Neural progenitor cell (in vitro differentiated cells): ENCODE data around the gene ELOVL3. TPM values are rescaled to one million over a fixed set of nuclear protein-coding genes. Genes with fewer than 3 reads are reported as not detected.

ENCODE experiments used
- DNase-seq: peaks from one replicate; pipeline ENCODE4 v3.0.0-alpha.2; 2016; ENCODE audit warnings: low spot score
- H2AFZ ChIP-seq: fragments of 200-600 bp; sonication (generic); replicated peaks from 2 replicates; pipeline ENCODE4 v1.6.1; 2016; ENCODE audit warnings: antibody characterized with exemption
- H3F3A ChIP-seq: fragments of 200-600 bp; sonication (generic); 2 replicates; pipeline ENCODE4 v1.6.1; 2016; ENCODE audit warnings: antibody characterized with exemption, low read depth
- H3K27ac ChIP-seq: fragments of 200-600 bp; sonication (generic); 2 replicates; pipeline ENCODE4 v1.5.1; 2016; ENCODE audit warnings: mild to moderate bottlenecking
- H3K27me3 ChIP-seq: fragments of 200-600 bp; sonication (generic); 2 replicates; pipeline ENCODE4 v1.6.1; 2016; ENCODE audit warnings: mild to moderate bottlenecking, moderate library complexity
- H3K36me3 ChIP-seq: fragments of 200-600 bp; sonication (generic); 2 replicates; pipeline ENCODE4 v1.5.1; 2016
- H3K4me1 ChIP-seq: fragments of 200-600 bp; sonication (generic); 2 replicates; pipeline ENCODE4 v1.6.1; 2016; ENCODE audit warnings: mixed run types
- H3K4me2 ChIP-seq: fragments of 200-600 bp; sonication (generic); 2 replicates; pipeline ENCODE4 v1.6.1; 2016
- H3K4me3 ChIP-seq: fragments of 200-600 bp; sonication (generic); 2 replicates; pipeline ENCODE4 v1.5.1; 2016
- H3K79me2 ChIP-seq: fragments of 200-600 bp; sonication (generic); 2 replicates; pipeline ENCODE4 v1.6.1; 2016; ENCODE audit warnings: low read depth
- H3K9ac ChIP-seq: fragments of 200-600 bp; sonication (generic); 2 replicates; pipeline ENCODE4 v1.6.1; 2016
- H3K9me3 ChIP-seq: fragments of 200-600 bp; sonication (generic); 2 replicates; pipeline ENCODE4 v1.5.1; 2016; ENCODE audit warnings: low read depth
- H4K20me1 ChIP-seq: fragments of 200-600 bp; sonication (generic); 2 replicates; pipeline ENCODE4 v1.6.1; 2016; ENCODE audit warnings: low read depth
- H3K27ac Mint-ChIP-seq: 3 replicates; pipeline ENCODE4 v1.8.0; 2021; ENCODE audit warnings: mixed read lengths
- H3K27me3 Mint-ChIP-seq: 2 replicates; pipeline ENCODE4 v1.8.0; 2022; ENCODE audit warnings: low read depth, mild to moderate bottlenecking, inconsistent platforms, moderate library complexity, mixed read lengths; ENCODE audit not compliant: insufficient read depth
- H3K36me3 Mint-ChIP-seq: 3 replicates; pipeline ENCODE4 v1.8.0; 2021; ENCODE audit warnings: mixed read lengths
- H3K4me1 Mint-ChIP-seq: 3 replicates; pipeline ENCODE4 v1.8.0; 2021; ENCODE audit warnings: mixed read lengths
- H3K4me3 Mint-ChIP-seq: 3 replicates; pipeline ENCODE4 v1.8.0; 2021; ENCODE audit warnings: mild to moderate bottlenecking, moderate library complexity, mixed read lengths
- H3K9me3 Mint-ChIP-seq: 3 replicates; pipeline ENCODE4 v1.8.0; 2020; ENCODE audit warnings: mixed read lengths
- CTCF ChIP-seq: fragments of 200-600 bp; sonication (generic); IDR thresholded peaks from 2 replicates; pipeline ENCODE4 v1.5.1; 2017; ENCODE audit warnings: antibody characterized with exemption, mild to moderate bottlenecking
- EZH2 ChIP-seq: fragments of 200-600 bp; sonication (generic); IDR thresholded peaks from 2 replicates; pipeline ENCODE4 v1.6.1; 2017; ENCODE audit warnings: antibody characterized with exemption, mild to moderate bottlenecking, moderate library complexity
- EZH2phosphoT487 ChIP-seq: fragments of 200-600 bp; sonication (generic); IDR thresholded peaks from 2 replicates; pipeline ENCODE4 v1.6.1; 2017; ENCODE audit warnings: antibody characterized with exemption
- total RNA-seq: library from RNA; depleted of rRNA; stranded (reverse); fragments of >200 nt; gene quantifications from 2 replicates; pipeline ENCODE4 v1.2.3, GENCODE V29; 2015; ENCODE audit warnings: low replicate concordance

ELOVL3 gene
- total RNA-seq, 1 donor from 2014 or later = not detected

- peak overlapping the region; percentile 85 for H3K4me2 ChIP-seq
- no peaks in the 10 kb centered on the region for H3K9me3 ChIP-seq
- TF ChIP-seq CTCF (peak; percentile 85), EZH2phosphoT487 (peak; percentile 55), EZH2 (peak; percentile 66)
- peaks cover 21% of the 10 kb centered on the region for H3F3A ChIP-seq
- peaks cover 100% of the 10 kb centered on the region for H3K27me3 ChIP-seq
- no peak overlapping the region for H3K27ac Mint-ChIP-seq
- H3K27me3 Mint-ChIP-seq = peaks cover 42% of the 10 kb centered on the region
- H3K9me3 Mint-ChIP-seq = peaks cover 2% of the 10 kb centered on the region
- no peaks in the 10 kb centered on the region for H3K79me2 ChIP-seq
- no peaks in the 10 kb centered on the region for H3K36me3 ChIP-seq
- no peaks in the 10 kb centered on the region for H3K36me3 Mint-ChIP-seq
- H3K4me1 ChIP-seq = no peaks in the 10 kb centered on the region
- DNase-seq = peak; percentile 71
- peak overlapping the region; percentile 74 for H2AFZ ChIP-seq
- H3K9ac ChIP-seq = no peak overlapping the region
- peaks cover 24% of the 10 kb centered on the region for H3K4me1 Mint-ChIP-seq
- H3K4me3 Mint-ChIP-seq = peak overlapping the region; percentile 73
- peak overlapping the region; percentile 54 for H3K4me3 ChIP-seq
- H3K27ac ChIP-seq = no peak overlapping the region
- peaks cover 16% of the 10 kb centered on the region for H4K20me1 ChIP-seq
Observed at GRCh38 chr10:102231357-102232318, 5.5 kb downstream of the ELOVL3 start.

DNA sequence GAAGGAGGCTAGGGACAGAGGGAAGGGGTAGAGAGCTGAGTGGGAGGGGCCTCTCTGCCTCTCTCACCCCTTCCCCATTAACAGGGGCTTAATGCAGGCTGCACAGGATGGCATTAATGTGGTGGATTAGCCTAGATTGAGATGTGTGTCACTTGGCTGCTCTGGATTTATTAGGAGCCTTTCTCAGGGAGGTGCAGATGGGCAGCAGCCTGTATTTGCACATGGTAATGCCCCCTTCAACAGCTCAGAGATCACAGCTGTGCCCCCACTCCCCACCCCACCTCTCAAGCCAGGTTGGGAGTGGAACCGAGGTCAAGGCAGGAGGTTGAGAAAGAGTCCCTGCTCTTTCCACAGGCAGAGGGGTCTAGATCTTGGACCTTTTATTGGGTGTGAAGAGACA lies 7.9 kb downstream of the ELOVL3 start:
- H3K27ac Mint-ChIP-seq = no peak overlapping the region
- Histone ChIP-seq H4K20me1 (peaks cover 16% of the 10 kb centered on the region), H2AFZ (no peak overlapping the region), H3K36me3 (no peaks in the 10 kb centered on the region), H3K4me3 (no peak overlapping the region), H3K9ac (no peak overlapping the region), H3K9me3 (no peaks in the 10 kb centered on the region), H3F3A (peaks cover 21% of the 10 kb centered on the region), H3K27ac (no peak overlapping the region), H3K4me1 (no peaks in the 10 kb centered on the region), H3K4me2 (no peak overlapping the region), H3K79me2 (no peaks in the 10 kb centered on the region), H3K27me3 (peaks cover 100% of the 10 kb centered on the region)
- peaks cover 2% of the 10 kb centered on the region for H3K9me3 Mint-ChIP-seq
- DNase-seq = no peak
- TF ChIP-seq EZH2phosphoT487 = no peak
- no peak for TF ChIP-seq EZH2
- no peak for TF ChIP-seq CTCF
- peaks cover 45% of the 10 kb centered on the region for H3K27me3 Mint-ChIP-seq
- peak overlapping the region; percentile 36 for H3K4me3 Mint-ChIP-seq
- H3K36me3 Mint-ChIP-seq = no peaks in the 10 kb centered on the region
- peaks cover 24% of the 10 kb centered on the region for H3K4me1 Mint-ChIP-seq

GRCh38 chr10:102234888-102235597 lies 8.9 kb downstream of the ELOVL3 start:
- Histone ChIP-seq H3K36me3 (no peaks in the 10 kb centered on the region), H3K27me3 (peaks cover 100% of the 10 kb centered on the region), H3K4me2 (no peak overlapping the region), H3F3A (peaks cover 21% of the 10 kb centered on the region), H3K9ac (no peak overlapping the region), H3K79me2 (no peaks in the 10 kb centered on the region), H4K20me1 (peaks cover 24% of the 10 kb centered on the region), H3K4me3 (no peak overlapping the region), H2AFZ (no peak overlapping the region), H3K27ac (no peak overlapping the region), H3K4me1 (no peaks in the 10 kb centered on the region), H3K9me3 (no peaks in the 10 kb centered on the region)
- peaks cover 20% of the 10 kb centered on the region for H3K4me1 Mint-ChIP-seq
- no peaks in the 10 kb centered on the region for H3K9me3 Mint-ChIP-seq
- peaks cover 52% of the 10 kb centered on the region for H3K27me3 Mint-ChIP-seq
- DNase-seq = no peak
- H3K36me3 Mint-ChIP-seq = no peaks in the 10 kb centered on the region
- no peak overlapping the region for H3K27ac Mint-ChIP-seq
- no peak for TF ChIP-seq EZH2
- no peak for TF ChIP-seq EZH2phosphoT487
- no peak for TF ChIP-seq CTCF
- H3K4me3 Mint-ChIP-seq = no peak overlapping the region
